Vagina (tissue), 2 donors: ENCODE data around the gene DOCK2.

Experiments used
- POLR2A ChIP-seq, 2 donors: fragments of 450-650 bp; IDR thresholded peaks; one replicate each; pipeline ENCODE4 v1.6.1; 2017; ENCODE audit warnings: antibody characterized with exemption in 2 of 2, mild to moderate bottlenecking in 2 of 2, moderate library complexity in 2 of 2
- TF ChIP-seq, protein P1 (sequence below), 3 experiments: fragments of 450-650 bp in 2 of 3; fragments of 200-600 bp in 1 of 3; sonication (generic) in 1 of 3; IDR thresholded peaks; one replicate each; pipeline ENCODE4 v1.5.1; 2017 to 2019; ENCODE audit warnings: antibody characterized with exemption in 3 of 3, mild to moderate bottlenecking in 2 of 3, moderate library complexity in 2 of 3

DNA sequence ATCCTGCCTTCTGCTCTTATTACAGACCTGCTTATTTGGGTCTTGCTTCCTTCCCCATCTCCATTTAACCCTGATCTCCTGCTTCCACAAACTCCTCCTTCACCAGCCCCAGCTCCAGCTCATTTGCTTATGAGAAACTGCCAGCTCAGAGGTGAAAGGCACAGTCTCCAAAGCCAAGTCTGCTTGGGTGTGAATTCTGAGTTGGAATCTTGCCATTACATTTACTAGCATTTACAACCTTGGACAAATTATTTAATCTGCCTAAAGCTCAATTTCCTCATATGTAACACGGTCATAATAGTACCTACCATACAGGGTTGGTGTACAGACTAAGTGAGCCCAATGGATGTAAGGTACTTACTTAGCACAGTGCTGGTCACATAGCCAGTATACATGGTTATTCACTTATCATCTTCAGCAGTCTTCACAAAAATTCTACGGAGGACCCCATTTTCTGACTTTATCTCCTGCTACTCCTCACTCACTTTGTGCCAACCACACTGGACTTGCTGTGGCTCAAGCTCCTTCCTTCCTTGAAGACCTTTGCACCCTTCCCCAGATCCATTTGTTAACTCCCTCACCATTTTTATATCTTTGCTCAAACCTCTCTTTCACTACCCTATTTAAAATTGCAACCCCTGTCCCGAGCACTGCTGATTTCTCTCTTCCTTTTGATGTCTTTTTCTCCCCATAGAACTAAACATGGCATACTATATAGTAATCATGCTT lies 86.2 kb downstream of the DOCK2 start:
- no peak for TF ChIP-seq POLR2A (IDR thresholded peaks at IDR 0.05)
- TF ChIP-seq, protein P1, sequence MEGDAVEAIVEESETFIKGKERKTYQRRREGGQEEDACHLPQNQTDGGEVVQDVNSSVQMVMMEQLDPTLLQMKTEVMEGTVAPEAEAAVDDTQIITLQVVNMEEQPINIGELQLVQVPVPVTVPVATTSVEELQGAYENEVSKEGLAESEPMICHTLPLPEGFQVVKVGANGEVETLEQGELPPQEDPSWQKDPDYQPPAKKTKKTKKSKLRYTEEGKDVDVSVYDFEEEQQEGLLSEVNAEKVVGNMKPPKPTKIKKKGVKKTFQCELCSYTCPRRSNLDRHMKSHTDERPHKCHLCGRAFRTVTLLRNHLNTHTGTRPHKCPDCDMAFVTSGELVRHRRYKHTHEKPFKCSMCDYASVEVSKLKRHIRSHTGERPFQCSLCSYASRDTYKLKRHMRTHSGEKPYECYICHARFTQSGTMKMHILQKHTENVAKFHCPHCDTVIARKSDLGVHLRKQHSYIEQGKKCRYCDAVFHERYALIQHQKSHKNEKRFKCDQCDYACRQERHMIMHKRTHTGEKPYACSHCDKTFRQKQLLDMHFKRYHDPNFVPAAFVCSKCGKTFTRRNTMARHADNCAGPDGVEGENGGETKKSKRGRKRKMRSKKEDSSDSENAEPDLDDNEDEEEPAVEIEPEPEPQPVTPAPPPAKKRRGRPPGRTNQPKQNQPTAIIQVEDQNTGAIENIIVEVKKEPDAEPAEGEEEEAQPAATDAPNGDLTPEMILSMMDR (IDR thresholded peaks at IDR 0.05), result no peak
